Spleen (tissue), 11 donors: ENCODE results near the gene MYO5A. TPM values are rescaled to one million over a fixed set of nuclear protein-coding genes. Genes with fewer than 3 reads are reported as not detected.

Experiments used
- DNase-seq: peaks from one replicate; pipeline ENCODE4 v3.0.0-alpha.2; 2020
- H3K27ac ChIP-seq, 8 donors: fragments of 200-600 bp; sonication (generic) in 7 of 8; 1 replicate in 4 of 8; 2 replicates in 4 of 8; pipeline versions ENCODE4 v1.5.0 to v1.8.0; 2016 to 2021; ENCODE audit warnings: inconsistent platforms in 4 of 8, mild to moderate bottlenecking in 4 of 8, moderate library complexity in 1 of 8
- H3K27me3 ChIP-seq, 7 donors: fragments of 200-600 bp; sonication (generic) in 6 of 7; replicated peaks in 1 of 7; 1 replicate in 4 of 7; 2 replicates in 3 of 7; pipeline versions ENCODE4 v1.5.0 to v1.8.0; 2016 to 2021; ENCODE audit warnings: inconsistent platforms in 3 of 7, mild to moderate bottlenecking in 1 of 7
- H3K36me3 ChIP-seq, 6 donors: fragments of 200-600 bp; sonication (generic) in 5 of 6; 1 replicate in 4 of 6; 2 replicates in 2 of 6; pipeline versions ENCODE4 v1.5.0 to v1.8.0; 2016 to 2021; ENCODE audit warnings: inconsistent platforms in 2 of 6
- H3K4me1 ChIP-seq, 6 donors: fragments of 200-600 bp; sonication (generic) in 5 of 6; 1 replicate in 3 of 6; 2 replicates in 3 of 6; pipeline versions ENCODE4 v1.5.0 to v1.8.0; 2016 to 2021; ENCODE audit warnings: inconsistent platforms in 3 of 6
- H3K4me3 ChIP-seq, 8 donors: fragments of 200-600 bp; sonication (generic) in 7 of 8; 1 replicate in 4 of 8; 2 replicates in 4 of 8; pipeline versions ENCODE4 v1.5.0 to v1.8.0; 2016 to 2021; ENCODE audit warnings: inconsistent platforms in 4 of 8, mild to moderate bottlenecking in 4 of 8, moderate library complexity in 2 of 8
- H3K9me3 ChIP-seq, 8 donors: fragments of 200-600 bp; sonication (generic) in 7 of 8; 1 replicate in 4 of 8; 2 replicates in 4 of 8; pipeline versions ENCODE4 v1.5.0 to v1.8.0; 2016 to 2021; ENCODE audit warnings: inconsistent platforms in 4 of 8
- POLR2A ChIP-seq, 3 donors: fragments of 450-650 bp; IDR thresholded peaks; one replicate each; pipeline ENCODE4 v1.5.1; 2017; ENCODE audit warnings: antibody characterized with exemption in 3 of 3, mild to moderate bottlenecking in 1 of 3
- POLR2AphosphoS5 ChIP-seq, 3 donors: sonication (generic); formaldehyde crosslinking; IDR thresholded peaks; one replicate each; pipeline ENCODE4 v1.5.1; 2017; ENCODE audit warnings: antibody characterized with exemption in 3 of 3
- WGBS, 5 donors: extraction: QIAGEN DNeasy Blood & Tissue Kit in 3 of 5; methylation state at CpG; one replicate each; pipeline versions ENCODE4 v1.1.5 to v1.1.7; 2013 to 2018; 5-methylcytosine and 5-hydroxymethylcytosine counted together
- intact Hi-C: fragments of 100-400 bp; cut with DNase I; formaldehyde crosslinking; loops from one replicate; pipeline ENCODE4 v1.15.0; 2023; ENCODE audit warnings: low total_unique reads
- polyA plus RNA-seq, 3 donors: library from polyadenylated mRNA; stranded (reverse); fragments of 200-250 nt; gene quantifications; one replicate each; pipeline ENCODE4 v1.2.1, GENCODE V29; 2013
- total RNA-seq, 7 donors: library from RNA; depleted of rRNA in 3 of 7; stranded (reverse); fragments of >200 nt in 3 of 7; fragmentation: NEBNext Ultra II Directional in 4 of 7; extraction: Animal tissue kit (Norgen Biotek cat#: 25700) in 4 of 7; gene quantifications; one replicate each; pipeline versions ENCODE4 v1.1.0 to v1.2.1, GENCODE V29; 2016 to 2021
- TF ChIP-seq, protein P1 (sequence below), 11 experiments: fragments of 200-600 bp in 7 of 11; fragments of 450-650 bp in 4 of 11; sonication (generic) in 4 of 11; IDR thresholded peaks in 8 of 11; conservative IDR thresholded peaks in 3 of 11; 1 replicate in 7 of 11; 2 replicates in 4 of 11; pipeline versions ENCODE4 v1.4.0 to v1.8.0; 2016 to 2021; ENCODE audit warnings: antibody characterized with exemption in 11 of 11, inconsistent platforms in 4 of 11, mild to moderate bottlenecking in 1 of 11
- donor health status: healthy with polysubstance abuse.
- donor health status: DM: no; HTN: no; CAD: no; lungs with moderate emphysema.
- donor health status: DM: no; HTN: no; CAD: no.
- donor health status: Bipolar disorder and iron deficiency.
- donor health status: healthy.
- donor health status: DM: no; HTN: no; CAD: no.
- donor health status: DM: yes; HTN: yes; CAD: no.

The MYO5A gene
- total and polyA plus RNA-seq, 10 donors = 4.7 to 48.3 (median 35.4) TPM

DNA sequence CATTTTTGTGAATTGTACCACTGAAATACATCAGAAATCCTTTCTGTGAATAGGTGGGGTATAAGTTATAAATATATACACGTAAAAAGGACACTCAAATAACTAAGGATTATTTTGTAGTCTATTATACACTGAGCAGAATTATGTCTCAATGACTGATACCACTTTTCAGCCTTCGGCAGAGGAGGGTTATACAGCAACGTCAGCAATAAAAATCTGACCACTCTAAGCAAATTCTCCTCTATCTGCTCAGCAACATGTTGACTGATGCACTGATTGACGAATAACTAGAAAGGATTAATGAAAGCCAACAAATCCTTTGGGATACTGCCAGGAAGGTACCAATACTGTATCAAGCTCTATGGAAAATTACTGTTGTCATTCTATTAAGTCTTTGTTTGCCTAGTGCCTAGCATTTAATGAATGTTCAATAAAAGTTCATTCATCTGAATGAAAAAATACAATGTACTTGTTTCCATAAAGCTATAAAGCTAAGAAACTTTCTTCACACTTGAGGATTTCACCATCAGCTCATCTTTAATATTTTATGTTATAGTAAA lies 34.9 kb upstream of the MYO5A start:
- 79 to 91% (median 87%) methylated on average over 4 of the region's 4 CpGs for WGBS, 5 donors
- H3K27me3 ChIP-seq = no peaks in the 10 kb centered on the region
- H3K4me1 ChIP-seq = peaks cover 26 to 99% (median 86%) of the 10 kb centered on the region in 6 donors
- H3K36me3 ChIP-seq = peaks cover 0 to 13% (median 0%) of the 10 kb centered on the region in 6 donors
- H3K4me3 ChIP-seq = no peak overlapping the region
- no peak overlapping the region for H3K27ac ChIP-seq
- TF ChIP-seq POLR2AphosphoS5 (IDR thresholded peaks at IDR 0.05) (no peak), POLR2A (IDR thresholded peaks at IDR 0.05) (no peak)
- TF ChIP-seq, protein P1, sequence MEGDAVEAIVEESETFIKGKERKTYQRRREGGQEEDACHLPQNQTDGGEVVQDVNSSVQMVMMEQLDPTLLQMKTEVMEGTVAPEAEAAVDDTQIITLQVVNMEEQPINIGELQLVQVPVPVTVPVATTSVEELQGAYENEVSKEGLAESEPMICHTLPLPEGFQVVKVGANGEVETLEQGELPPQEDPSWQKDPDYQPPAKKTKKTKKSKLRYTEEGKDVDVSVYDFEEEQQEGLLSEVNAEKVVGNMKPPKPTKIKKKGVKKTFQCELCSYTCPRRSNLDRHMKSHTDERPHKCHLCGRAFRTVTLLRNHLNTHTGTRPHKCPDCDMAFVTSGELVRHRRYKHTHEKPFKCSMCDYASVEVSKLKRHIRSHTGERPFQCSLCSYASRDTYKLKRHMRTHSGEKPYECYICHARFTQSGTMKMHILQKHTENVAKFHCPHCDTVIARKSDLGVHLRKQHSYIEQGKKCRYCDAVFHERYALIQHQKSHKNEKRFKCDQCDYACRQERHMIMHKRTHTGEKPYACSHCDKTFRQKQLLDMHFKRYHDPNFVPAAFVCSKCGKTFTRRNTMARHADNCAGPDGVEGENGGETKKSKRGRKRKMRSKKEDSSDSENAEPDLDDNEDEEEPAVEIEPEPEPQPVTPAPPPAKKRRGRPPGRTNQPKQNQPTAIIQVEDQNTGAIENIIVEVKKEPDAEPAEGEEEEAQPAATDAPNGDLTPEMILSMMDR (IDR thresholded peaks at IDR 0.05 in 8 of 11, conservative IDR thresholded peaks at IDR 0.05 in 3 of 11) = no peak
- H3K9me3 ChIP-seq = no peaks in the 10 kb centered on the region
- intact Hi-C loops = no loop called here
- no peak for DNase-seq

DNA sequence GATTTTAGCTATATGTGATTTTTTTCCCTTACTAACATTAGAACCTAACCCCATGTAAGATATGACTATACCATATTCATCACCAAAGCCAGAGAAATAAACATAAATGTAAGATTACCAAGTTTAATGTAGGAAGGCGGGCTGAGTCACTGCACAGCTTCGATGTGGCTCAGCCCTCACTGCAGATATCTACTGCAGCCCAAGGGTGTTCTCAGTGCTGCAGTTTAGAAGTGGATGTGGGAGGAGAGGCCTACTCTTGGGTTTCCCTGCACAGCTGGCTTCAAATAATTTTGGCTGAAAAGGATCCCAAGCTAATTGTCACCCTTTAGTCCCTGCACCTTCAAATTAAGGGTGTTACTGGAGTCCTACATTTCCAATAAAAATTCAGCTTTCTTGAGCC lies 30.9 kb upstream of the MYO5A start:
- Histone ChIP-seq H3K36me3 (peaks cover 0 to 31% (median 9%) of the 10 kb centered on the region in 6 donors), H3K4me1 (peaks cover 3 to 93% (median 75%) of the 10 kb centered on the region in 6 donors), H3K27me3 (no peaks in the 10 kb centered on the region), H3K9me3 (no peaks in the 10 kb centered on the region), H3K27ac (no peak overlapping the region), H3K4me3 (no peak overlapping the region)
- DNase-seq = no peak
- WGBS, 5 donors = 68 to 89% (median 76%) methylated on average over 2 of the region's 2 CpGs
- intact Hi-C loops = no loop called here
- TF ChIP-seq, protein P1 (IDR thresholded peaks at IDR 0.05 in 8 of 11, conservative IDR thresholded peaks at IDR 0.05 in 3 of 11) = no peak
- no peak for TF ChIP-seq POLR2AphosphoS5 (IDR thresholded peaks at IDR 0.05)
- TF ChIP-seq POLR2A (IDR thresholded peaks at IDR 0.05) = no peak

DNA sequence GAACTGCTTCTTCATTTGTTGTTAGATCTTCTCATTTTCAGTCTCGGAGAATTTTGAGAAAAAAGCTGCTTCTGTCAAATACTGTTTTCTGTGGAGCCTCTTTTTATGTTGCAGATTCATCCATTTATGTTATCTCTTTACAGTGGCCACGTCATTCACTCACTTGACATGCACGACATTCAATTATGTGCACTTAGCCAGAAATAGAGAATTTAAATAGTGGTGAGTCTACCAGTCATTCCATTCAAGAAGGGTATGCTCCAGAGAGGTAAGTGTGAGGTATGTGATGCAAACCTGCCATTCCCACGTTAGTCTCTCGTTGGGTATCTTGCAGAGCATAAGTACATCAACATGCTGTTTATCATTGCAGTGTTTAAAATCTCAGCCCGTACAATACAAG lies 30.3 kb upstream of the MYO5A start:
- H3K4me1 ChIP-seq = peaks cover 3 to 88% (median 70%) of the 10 kb centered on the region in 6 donors

DNA sequence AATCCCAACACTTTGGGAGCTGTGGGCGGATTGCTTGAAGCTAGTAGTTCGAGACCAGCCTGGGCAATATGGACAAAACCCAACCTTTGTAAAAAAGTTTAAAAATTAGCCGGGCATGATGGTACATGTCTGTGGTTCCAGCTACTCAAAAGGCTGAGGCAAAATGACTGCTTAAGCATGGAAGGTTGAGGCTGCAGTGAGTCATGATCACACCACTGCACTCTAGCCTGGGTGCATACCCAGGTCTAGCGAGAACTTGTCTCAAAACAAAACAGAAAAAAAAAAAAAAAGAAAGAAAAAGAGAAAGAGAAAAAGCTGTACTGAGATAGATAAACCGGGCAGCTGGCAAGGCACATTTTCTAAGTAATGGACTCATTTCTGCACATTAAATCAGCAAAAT lies 29.5 kb upstream of the MYO5A start:
- no peaks in the 10 kb centered on the region for H3K9me3 ChIP-seq
- TF ChIP-seq, protein P1 (IDR thresholded peaks at IDR 0.05 in 8 of 11, conservative IDR thresholded peaks at IDR 0.05 in 3 of 11) = no peak
- TF ChIP-seq POLR2AphosphoS5 (IDR thresholded peaks at IDR 0.05) (no peak), POLR2A (IDR thresholded peaks at IDR 0.05) (no peak)
- peaks cover 3 to 88% (median 68%) of the 10 kb centered on the region in 6 donors for H3K4me1 ChIP-seq
- intact Hi-C loops = no loop called here
- DNase-seq = no peak
- peaks cover 0 to 43% (median 9%) of the 10 kb centered on the region in 6 donors for H3K36me3 ChIP-seq
- 70 to 88% (median 82%) methylated on average over 5 of the region's 5 CpGs for WGBS, 5 donors
- H3K4me3 ChIP-seq = no peak overlapping the region
- H3K27ac ChIP-seq = no peak overlapping the region
- H3K27me3 ChIP-seq = no peaks in the 10 kb centered on the region

More for the DNA sequence above, 30.3 kb upstream of the MYO5A start:
- WGBS, 5 donors = 66 to 87% (median 78%) methylated on average over 6 of the region's 6 CpGs
- peaks cover 0 to 35% (median 9%) of the 10 kb centered on the region in 6 donors for H3K36me3 ChIP-seq
- DNase-seq = no peak
- H3K9me3 ChIP-seq = no peaks in the 10 kb centered on the region
- no peak overlapping the region for H3K4me3 ChIP-seq
- TF ChIP-seq POLR2AphosphoS5 (IDR thresholded peaks at IDR 0.05) = no peak
- TF ChIP-seq, protein P1 (IDR thresholded peaks at IDR 0.05 in 8 of 11, conservative IDR thresholded peaks at IDR 0.05 in 3 of 11) = no peak
- TF ChIP-seq POLR2A (IDR thresholded peaks at IDR 0.05) = no peak
- no peak overlapping the region for H3K27ac ChIP-seq
- intact Hi-C loops = no loop called here
- no peaks in the 10 kb centered on the region for H3K27me3 ChIP-seq
